AG10803 (cell line): ENCODE data around the gene SLC8A1.

Experiments used
- DNase-seq: peaks from one replicate; pipeline ENCODE4 v3.0.0; 2010; ENCODE audit warnings: low read depth
- H3K4me3 ChIP-seq: 2 replicates; pipeline ENCODE4 v1.5.1; 2011; ENCODE audit warnings: mild to moderate bottlenecking, low read length, control low read depth
- CTCF ChIP-seq: conservative IDR thresholded peaks from 2 replicates; pipeline ENCODE4 v1.5.1; 2011; ENCODE audit warnings: mild to moderate bottlenecking, low read length, control low read depth, inconsistent platforms

Gene SLC8A1

GRCh38 chr2:40430776-40431599 lies 20.9 kb downstream of the SLC8A1 start:
- H3K4me3 ChIP-seq = no peak overlapping the region
- TF ChIP-seq CTCF = no peak
- DNase-seq = peak; percentile 45

DNA sequence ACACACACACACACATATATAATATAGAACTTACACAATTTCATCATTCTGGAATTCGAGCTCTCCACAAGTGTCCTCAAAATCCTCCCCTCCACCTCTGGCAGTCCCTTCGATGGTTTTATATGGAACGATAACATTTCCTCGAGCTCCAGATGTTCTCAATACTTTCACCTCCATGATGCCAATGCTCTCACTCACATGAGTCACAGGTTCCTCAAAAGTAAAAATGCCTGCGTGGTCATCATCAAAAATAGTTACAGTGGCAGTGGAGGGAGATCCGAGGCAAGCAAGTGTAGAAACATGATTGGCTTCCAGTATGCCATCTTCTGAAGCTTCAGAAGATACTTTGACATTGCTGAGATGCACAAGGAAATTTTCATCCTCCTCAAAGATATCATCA lies 23.5 kb downstream of the SLC8A1 start:
- DNase-seq = peak; percentile 39
- no peak overlapping the region for H3K4me3 ChIP-seq
- no peak for TF ChIP-seq CTCF

DNA sequence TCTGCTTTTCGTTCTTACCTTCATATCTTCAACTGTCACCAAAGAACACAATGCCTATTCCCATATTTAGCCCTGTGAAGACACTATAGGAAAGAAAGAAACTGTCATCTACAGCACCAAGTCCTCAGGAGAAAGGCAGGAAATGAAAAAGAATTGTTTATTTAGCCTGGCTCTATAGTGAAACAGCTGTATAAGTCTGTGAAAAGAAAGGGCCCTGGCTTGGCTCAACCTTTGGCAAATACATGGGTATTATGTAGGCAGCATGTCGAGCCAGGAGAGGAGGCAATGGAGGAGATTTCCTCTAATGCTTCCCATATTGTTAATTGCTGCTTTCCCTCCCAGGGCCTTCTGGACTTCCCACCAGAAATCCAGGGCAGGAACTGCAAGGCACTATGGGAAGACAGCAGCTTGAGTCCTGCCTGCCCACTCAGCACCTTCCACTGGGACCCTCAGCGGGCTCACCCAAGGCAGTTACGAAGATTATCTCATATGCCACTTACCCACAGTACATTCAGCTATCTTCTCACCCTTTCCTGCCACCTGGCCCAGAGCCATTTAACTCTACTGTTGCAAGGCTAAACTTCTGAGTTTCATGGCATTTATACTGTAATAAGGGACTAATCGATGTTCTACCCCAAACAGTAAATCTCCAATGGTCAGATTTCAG lies 30.1 kb downstream of the SLC8A1 start:
- DNase-seq = no peak

DNA sequence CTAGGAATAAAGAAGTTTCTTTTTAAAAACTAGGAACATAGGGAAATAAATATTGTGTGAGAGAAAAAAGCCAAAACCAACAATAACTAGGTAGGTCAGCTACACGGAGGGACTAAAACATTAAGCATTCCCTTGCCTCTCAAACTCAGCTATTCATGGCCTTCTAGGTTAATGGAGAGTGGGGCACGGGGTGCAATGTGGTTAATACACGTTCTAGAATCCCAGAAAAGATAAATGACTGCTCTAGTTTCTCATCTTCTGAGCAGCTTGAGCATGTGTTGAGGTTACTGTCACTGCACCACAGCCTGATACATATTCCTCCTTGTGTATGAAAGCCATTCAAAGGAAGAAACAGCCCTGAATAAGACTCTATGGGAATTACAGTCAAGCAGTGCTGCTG lies 31.4 kb downstream of the SLC8A1 start:
- H3K4me3 ChIP-seq = no peak overlapping the region
- no peak for TF ChIP-seq CTCF
- no peak for DNase-seq

More for the DNA sequence above, 30.1 kb downstream of the SLC8A1 start:
- no peak for TF ChIP-seq CTCF
- H3K4me3 ChIP-seq = no peak overlapping the region

- no peak for TF ChIP-seq CTCF
- H3K4me3 ChIP-seq = no peak overlapping the region
- no peak for DNase-seq
Observed at GRCh38 chr2:40419364-40419762, 32.5 kb downstream of the SLC8A1 start.

GRCh38 chr2:40418614-40419363 lies 33.1 kb downstream of the SLC8A1 start:
- no peak overlapping the region for H3K4me3 ChIP-seq
- DNase-seq = no peak
- no peak for TF ChIP-seq CTCF
